Hepatocyte (in vitro differentiated cells): ENCODE measurements around the gene TMEM185B.

Experiments
- CTCF ChIP-seq: fragments of 200-600 bp; sonication (generic); IDR thresholded peaks from 2 replicates; pipeline ENCODE4 v1.5.1; 2016; ENCODE audit warnings: antibody characterized with exemption, mild to moderate bottlenecking; ENCODE audit not compliant: poor library complexity
- EZH2 ChIP-seq: fragments of 200-600 bp; sonication (generic); IDR thresholded peaks from 2 replicates; pipeline ENCODE4 v1.6.1; 2016; ENCODE audit warnings: antibody characterized with exemption, mild to moderate bottlenecking, borderline replicate concordance

DNA sequence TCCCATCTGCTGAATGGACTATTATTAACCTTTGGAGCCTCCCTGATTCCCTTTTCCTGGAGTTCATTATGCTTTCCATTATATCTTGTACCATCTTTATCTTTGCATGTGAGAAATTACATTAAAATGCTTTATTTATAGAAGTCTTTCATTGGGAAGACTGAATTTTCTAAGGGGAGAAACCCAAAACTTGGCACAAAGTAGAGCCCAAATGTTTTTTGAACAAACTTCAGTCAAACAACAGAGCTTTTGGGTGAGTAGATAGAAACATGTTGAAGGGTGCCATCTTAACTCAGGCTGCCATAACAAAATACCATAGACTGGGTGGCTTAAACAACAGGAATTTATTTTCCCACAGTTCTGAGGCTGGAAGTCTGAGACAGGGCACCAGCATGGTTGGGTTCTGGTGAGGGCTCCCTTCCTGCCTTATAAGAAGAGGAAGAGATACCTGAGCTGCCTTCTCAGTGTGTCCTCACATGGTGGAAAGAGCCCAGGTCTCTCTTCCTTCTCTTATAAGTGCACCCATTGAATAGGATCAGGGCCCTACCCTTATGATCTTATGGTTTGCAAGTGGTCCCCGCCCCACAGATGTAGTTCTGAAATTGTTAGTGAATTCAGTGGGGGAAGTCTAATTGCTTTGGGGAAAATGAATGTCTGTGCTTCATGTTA lies 48.6 kb upstream of the TMEM185B start:
- TF ChIP-seq CTCF (no peak), EZH2 (no peak)
